ENCODE measurements around the gene FAM168A.

Gene FAM168A

DNA sequence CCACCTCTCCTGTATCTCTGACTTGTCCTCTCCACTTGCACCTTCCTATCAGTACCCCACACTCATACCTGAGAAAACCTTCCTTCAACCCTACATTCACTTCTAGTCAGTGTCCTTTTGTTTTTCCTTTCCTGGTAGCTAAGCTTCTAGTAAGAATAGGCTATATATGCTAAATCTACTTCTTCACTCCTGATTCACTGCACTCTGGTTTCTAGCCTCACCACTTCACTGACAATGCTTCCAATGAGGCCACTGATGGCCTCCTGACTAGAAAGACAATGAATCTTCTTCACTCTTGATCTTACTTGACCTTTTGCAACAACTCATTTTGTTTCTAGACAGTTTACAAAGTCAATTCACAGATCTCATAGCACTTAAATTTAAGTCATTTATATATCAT lies 169.7 kb downstream of the FAM168A start:
- no peak for DNase-seq (ENCODE audit: low read depth)

DNA sequence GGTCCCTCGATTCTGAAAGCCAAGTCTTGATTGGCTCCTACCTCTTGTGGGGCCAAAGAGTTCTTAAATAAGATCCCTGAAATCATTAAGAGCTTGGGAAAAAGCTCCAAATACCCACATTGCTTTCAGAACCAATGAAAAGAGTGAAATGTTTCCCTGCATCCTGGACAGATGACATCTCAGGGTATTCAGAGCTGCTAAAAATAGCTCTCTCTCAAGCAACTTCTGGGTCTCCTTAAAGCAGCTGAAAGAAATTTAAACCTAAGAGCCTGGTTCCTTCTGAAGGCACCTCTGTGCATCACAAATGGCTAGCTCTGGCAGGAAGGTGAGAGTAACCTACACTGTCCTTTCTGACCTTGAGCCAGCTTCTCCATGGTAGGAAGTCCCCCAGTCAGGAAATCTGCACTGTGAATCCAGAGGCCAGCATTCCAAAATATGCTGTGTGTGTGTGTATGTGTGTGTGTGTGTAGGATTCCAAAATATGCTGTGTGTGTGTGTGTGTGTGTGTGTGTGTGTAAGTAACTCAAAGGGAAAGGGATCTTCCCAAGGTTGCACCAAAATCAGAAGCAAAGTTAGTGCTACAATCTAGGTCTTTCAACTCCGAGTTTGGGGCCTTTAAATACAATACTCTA lies 171.6 kb downstream of the FAM168A start:
- no peak for DNase-seq (ENCODE audit: low read depth)

DNA sequence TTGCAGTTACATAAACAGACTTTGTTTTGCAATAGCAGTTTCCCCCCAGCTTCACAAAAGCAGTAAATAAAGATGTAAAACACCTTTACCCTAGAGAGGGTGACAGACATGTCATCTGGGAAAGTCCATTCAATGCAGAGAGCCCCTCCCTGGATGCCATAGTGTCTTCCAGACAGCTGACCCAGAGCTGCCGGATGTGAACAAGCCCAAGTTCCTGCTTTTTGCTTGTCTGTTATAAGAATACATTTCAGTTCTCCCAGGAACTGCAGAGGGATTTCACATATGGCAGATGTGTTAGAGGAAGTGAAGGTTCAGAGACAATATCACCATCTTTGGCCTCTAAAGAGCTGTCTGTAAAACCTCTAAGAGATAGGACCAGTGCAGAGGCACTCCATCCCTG lies 172.8 kb downstream of the FAM168A start:
- no peak for DNase-seq (ENCODE audit: low read depth)

DNA sequence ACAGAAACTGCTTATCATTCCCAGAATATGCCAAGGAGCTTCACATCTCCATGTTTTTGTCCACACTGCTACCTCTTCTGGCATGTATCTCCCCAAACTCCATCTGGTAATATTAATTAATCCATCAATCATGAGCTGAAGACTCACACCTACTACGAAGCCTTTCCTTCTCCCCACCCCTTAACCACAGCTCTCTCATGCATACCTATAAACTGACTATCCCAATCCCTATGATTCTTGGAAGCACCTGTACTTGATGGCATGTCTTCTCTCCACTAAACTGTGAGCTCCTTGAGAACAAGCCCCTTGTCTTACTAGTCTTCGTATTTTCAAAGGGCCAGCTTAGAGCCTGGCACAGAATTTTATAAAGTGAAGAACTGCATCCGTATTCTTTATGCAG lies 174.4 kb downstream of the FAM168A start:
- DNase-seq (ENCODE audit: low read depth): no peak

DNA sequence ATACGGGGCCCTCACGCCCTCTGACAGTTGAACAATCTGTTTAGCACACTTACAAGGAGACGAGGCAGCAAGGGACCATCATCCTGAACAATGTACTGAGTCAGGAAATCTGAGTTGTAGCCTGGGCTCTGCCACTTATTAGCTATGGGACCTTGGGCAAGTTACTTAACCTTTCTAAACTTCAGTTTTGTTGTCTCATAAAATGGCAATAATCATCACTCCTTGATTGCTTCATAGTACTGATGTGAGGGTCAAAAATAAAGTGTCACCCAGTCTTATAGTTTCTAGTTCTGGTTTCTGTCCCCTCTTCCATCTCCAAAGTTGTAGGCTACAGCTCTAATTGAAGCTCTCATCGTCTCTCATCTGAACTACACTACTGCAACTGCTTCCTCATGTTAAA lies 175.0 kb downstream of the FAM168A start:
- no peak for DNase-seq (ENCODE audit: low read depth)

DNA sequence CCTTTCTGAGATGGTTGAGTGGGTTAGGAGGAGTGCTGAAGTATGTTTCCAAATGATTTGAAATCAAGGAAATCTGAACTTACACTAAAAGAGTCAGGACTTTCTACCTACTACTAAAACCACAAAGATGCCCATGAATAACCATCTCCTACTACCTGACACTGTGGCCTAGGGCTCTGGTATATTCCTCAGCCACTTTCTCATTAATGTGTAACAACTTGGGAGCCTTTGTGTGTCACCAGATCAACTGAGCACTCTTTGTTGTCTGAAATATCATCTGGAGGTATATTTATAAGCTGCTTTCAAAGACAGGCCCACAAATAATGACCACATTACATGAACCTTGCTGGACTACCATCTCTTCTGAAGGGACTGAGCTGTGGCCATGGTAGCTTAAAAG lies 177.8 kb downstream of the FAM168A start:
- no peak for DNase-seq (ENCODE audit: low read depth)

DNA sequence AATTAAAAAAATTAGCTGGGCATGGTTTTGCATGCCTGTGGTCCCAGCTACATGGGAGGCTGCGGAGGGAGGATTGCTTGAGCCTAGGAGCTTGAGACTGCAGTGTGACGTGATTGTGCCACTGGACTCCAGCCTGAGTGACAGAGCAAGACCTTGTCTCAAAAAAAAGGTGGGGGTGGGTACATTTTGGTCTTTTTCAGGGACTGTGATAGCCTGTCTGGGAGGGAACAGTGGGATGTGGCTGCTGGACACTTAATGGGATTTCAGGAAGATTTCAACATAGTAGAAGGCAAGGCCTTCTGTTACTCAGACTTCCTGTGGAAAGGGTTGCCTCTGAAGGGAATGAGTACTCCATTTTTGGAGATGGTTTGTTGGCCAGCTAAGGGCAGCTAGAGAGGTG lies 181.1 kb downstream of the FAM168A start:
- DNase-seq (ENCODE audit: low read depth): no peak

DNA sequence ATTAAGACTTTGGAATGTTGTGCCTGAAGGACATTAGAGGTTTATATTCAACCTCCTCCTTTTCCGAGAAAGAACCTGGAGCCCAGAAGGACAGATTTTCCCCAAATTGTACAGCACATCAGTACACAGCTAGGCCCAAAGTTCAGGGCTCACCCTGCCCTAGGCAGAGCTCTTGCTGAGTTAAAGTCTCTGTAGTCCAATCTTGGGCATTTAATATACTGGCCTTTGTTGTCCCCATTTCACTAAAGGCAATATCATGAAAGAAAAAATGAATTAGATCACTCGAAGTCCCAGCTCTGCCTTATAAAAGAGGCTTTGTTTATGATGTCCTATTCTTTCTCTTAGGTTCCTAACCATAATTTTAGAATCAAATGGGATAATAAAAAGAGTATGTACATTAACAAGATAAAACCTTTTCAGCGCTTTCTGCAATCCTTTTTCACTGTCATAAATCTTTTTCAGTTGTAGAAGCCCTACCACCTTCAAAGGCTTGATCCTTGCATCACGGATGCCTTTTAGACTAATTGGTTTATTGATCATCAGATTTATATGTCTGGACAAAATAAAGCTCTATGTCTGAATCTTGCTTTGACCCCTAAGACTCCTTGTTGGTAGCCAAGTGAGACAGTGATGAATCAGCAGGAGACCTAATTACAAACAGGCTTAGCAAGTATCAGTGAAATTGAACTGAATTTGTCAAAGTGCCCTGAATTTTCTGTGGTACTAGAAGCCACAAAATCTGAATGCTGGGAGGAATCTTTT lies 181.9 kb downstream of the FAM168A start:
- DNase-seq (ENCODE audit: low read depth): no peak

DNA sequence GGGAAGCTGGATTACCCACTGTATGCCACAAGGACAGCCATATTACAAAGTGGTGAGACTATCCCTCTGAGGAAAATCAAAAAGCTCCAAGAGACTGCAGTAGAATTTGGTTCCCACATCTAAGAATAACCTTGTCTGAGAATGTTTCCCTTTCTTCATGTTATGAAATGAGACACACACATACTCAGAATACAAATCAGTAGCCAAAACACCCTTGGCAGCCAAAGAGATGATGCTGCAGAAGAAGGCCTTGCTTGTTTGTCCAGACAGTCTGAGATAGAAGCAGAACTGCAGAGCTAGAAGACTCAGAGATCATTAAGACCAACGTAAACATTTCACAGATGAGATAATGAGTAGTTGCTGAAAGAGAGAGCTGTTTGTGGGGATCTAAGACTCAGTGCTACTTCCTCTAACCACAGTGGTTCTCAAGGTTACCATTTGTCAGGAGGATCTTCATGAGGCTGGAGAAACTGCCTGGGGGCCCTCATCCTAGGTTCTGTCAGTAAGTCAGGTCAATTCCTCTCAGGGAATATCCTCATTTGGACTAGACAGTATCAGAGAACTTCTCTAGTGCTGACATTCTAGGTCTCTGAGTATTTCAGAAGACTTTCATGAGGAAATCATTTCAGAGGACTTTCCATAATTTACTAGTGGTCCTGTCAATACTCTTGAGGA lies 182.8 kb downstream of the FAM168A start:
- DNase-seq (ENCODE audit: low read depth): no peak

DNA sequence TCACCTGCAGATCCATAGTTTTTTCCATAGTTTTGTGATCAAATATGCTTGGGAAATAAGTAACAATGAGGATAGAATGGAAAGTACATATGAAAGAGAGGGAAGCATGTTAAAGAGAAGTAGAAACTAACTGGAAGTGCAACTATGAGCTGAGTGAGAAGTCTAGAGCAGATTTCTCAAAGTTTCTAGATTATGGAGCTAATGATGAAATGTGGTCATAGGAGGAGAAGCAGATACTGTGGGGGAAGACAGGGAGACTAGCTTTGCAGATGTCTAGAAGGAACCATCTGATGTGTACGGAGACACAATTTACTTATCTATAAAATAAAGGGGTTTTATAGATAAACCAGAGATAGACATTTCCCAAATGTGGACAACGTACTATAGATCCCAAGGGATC lies 184.7 kb downstream of the FAM168A start:
- no peak for DNase-seq (ENCODE audit: low read depth)

DNA sequence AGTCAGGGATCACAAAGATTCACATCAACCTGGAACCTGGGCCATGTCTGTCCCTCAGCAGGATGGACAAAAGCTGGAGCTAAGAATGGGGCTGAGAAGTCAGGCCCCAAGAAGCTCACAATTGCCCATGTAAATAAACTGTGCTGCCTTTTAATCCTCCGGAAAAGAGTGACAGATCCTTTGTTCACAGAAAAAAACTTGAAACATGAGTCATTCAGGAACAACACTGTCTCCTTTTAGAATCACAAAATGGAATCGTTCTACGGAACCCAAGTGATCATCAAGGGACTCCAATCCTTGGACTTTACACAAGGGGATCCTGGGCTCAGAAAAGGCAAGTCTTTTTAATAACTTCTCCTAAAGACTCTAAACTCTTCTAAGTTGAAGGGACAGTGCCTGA lies 185.6 kb downstream of the FAM168A start:
- DNase-seq (ENCODE audit: low read depth): no peak

DNA sequence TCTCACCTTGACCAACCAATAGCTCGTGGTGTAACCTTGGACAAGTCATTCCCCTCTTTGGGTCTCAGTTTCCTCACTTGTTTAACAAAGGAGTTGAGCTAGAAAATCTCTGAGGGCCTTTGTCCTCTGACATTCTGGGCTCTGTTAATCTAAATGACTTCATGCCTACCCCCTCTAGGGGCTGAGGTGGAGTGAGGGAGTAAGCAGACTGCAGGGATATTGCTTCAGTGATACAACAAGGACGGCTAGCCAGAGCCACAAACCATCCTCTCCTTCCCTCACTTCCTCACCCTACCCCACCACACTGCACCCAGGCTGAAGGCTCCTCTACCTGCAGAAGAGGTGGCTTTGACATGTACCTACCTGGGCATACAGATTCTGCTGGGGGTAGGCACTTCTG lies 186.9 kb downstream of the FAM168A start:
- no peak for DNase-seq (ENCODE audit: low read depth)

DNA sequence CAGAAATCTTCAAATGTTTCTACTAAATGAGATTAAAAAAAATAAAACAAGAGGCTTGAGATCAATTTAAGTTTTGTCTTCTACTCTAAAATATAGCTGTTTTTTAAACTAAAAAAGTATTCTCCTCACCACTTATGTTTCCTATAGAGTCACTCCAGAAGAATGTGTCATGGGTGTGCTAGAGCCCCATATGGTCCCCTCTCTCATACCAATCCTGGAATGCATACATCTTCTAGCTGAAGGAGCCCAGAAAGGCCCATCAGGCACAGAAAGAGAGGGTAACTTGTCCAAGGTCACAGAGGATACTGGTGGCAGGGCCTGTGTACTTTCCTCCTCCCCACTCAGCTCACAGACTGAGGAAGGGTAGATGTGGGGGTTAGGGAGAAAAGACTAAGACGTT lies 187.3 kb downstream of the FAM168A start:
- no peak for DNase-seq (ENCODE audit: low read depth)

DNA sequence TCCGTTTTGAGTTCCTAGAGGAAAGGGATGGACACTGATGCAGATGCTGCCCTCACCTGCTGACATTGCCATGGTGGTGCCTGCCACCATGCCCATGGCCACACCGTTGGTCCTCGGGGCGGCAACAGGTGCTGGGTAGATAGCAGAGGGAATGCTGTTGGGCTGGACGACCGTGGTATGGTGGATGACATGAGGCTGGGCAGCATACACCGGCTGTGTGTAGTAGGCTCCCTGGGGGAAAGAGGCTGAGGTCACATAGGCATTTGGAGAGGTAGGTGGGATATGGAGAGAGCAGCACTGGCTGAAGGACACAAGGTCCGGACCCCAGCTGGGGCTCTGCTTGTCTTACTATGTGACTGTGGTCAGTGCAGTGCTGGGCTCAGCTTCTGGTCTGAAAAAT lies 188.5 kb downstream of the FAM168A start:
- DNase-seq (ENCODE audit: low read depth): no peak

DNA sequence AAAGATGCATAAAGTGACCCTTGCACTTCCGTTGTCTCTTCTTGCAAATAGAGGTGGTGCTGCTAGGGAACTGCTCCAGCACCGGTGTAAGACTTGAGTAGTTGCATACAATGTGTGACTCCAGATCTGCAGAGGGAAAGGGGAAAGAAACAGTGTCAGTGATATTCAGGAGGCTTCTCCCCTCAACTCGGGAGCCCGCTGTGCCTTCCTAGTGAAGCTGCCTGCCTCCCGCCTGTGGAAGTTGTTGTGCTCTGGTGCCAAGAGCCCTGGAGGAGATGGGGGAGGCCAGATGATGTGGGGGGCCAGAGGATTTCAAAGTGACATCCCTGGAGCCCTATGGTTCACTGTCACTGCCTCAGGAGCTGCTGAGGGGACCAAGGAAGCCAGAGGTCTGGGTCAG lies 191.3 kb downstream of the FAM168A start:
- no peak for DNase-seq (ENCODE audit: low read depth)

DNA sequence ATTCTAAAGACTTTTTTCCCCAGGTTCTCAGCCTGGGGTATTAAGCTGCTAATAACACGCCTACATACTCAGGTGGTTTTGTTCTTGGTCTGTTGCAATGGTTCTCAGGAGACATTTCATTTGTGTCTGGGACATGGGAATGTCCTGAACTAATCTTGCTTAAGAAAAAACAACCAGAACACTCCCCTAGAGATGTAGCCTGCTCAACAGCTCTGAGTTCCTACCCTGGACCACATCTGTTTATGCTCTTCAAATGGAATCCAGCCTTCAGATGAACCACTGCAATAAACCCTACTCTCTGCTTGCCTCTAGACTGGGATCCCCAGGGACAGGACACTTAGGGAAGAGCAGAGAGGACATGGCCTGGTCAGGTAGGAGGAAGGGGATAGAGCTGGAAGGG lies 191.8 kb downstream of the FAM168A start:
- no peak for DNase-seq (ENCODE audit: low read depth)

DNA sequence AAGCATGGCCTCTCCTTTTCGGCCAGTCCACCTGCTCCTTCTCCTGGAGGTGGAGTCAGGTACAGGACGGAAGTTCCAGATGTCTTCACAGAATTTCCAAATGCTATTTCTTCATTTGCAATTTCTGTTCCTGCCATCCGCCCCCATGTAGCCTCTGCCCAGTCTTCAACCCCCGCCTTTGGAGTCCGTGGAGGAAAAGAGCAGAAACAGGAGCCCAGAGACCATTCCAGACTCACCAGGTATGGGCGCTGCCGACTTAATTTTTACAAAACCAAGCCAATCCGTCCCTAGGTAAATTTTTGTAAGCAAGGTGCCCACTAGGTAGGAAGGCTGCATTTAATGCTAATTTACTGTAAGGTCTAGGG lies 192.8 kb downstream of the FAM168A start:
- no peak for DNase-seq (ENCODE audit: low read depth)

DNA sequence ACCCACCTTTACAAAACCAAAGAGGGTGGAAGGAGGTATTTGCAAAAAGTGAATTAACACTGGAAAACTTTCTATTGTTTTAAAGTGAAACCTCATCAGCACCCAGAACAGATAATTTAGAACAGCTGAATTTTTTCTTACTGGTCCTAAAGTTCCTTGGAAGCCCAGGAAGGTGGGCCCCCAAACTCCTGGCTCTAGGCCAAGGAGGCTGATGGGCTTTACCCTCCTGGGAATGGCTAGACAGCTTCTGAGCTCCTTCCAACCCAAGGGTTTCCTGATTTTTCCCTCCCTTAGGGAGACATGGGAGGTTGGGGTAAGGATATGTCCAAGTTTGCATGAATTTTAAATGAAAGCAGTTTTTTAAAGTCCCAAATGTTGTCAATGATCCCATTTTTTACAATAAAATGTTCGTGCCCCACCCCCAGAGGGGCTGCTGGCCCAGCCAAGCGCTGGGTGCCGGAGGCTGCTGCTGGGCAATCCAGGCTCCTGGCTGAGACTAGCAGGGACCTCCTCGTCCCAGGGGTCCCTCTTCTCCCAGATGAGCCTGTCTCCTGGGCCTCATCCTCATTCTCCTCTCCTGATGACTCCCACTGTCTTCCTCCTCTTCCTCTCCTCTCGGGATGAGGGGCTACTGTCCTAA lies 193.3 kb downstream of the FAM168A start:
- no peak for DNase-seq (ENCODE audit: low read depth)

DNA sequence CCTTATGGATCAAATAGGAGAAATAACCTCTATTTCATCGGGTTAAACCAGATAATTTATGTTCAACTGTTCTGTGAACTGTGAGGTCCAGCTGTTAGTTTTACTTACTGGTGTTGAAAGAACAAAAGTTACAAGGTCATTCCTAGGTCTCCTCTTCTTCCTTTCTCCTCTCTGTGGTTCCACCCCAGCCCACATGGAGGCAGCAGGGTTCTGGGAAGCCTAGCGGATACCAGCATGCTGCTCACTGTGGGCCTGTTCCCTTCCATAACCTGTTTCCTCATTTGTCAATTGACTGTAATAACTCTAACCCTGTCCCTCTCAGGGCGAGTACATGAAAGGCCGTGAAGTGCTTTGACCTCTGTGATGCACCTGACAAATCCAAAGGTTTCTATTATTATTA lies 193.9 kb downstream of the FAM168A start:
- no peak for DNase-seq (ENCODE audit: low read depth)

DNA sequence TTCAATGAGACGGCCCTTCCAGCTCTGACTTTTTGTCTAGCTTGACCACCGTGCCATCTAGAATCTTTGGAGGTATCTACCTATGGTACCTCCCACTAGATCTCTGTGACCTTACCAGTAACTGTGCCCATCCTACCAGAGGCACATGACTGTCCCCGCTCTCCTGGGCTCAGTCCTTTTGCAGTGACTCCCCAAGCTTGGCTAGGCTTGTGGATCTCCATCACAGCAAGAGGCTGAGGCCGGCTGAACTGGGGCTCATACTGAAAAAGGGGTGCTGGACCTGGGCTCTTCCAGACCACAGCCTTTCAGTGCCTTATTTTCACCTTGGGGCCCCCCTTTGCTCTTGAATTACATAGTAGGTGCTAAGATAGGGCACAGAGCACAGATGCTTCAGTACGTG lies 194.4 kb downstream of the FAM168A start:
- DNase-seq (ENCODE audit: low read depth): no peak

DNA sequence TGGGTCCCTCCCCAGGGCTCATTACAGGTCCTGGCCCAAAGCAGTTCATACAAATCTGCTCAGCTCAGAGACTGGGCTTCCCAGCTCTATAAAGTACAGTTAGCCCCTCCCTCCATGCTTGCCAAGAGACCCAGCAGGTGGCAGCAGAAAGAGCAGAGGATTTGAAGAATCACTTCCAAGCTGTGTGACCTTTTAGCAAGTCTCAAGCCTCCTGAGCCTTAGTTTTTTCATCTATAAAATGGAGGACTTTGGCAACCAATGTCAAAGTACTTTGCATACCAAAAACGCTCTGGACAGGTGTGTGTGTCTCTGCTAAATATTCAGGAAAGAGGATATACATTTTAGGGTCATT lies 195.1 kb downstream of the FAM168A start:
- no peak for DNase-seq (ENCODE audit: low read depth)

DNA sequence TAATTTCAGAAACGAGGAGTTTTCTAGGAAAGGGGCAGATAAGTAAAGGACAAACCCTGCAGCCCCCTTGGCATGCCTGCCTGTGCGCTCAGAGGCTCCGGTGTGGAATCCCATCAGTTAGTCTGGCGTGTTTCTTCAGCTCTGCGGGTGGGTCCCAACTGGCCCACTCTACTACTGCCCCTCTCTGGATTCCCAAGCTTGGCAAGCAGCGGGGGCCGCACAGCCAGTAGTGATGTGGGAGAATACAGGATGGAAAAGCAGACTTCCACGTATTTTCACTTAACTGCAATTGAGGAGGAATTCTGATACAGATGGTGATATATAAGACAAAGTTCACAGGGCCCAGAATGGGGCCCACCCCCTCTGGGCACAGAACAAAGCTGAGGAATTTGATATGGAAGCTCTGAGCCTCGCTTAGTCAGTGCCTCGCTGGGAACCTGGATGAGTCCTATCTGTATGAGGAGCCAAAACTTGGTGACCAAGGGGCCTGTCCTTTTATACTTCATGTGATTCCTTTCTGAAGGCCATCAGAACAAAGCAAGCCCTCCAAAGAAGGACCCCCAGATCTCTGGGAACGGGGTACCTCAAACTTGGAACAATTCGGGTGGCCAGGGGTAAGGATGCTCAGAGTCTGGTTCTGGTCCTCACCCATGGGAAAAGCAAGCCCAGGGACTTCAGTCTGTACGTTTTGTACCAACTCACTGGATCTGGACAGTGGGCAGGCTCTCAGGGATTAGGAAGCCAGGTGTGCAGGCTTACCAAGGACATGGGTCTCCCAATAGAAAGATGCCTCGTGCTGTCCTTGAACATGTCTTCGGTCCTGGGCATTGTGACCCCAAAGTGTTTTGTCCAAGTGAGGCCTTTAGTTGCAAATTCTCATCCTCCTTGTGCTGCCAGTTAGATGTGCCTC lies 195.7 kb downstream of the FAM168A start:
- no peak for DNase-seq (ENCODE audit: low read depth)
